Measurements from ENCODE around the gene VEPH1. TPM values are rescaled to one million over a fixed set of nuclear protein-coding genes. Genes with fewer than 3 reads are reported as not detected.

The VEPH1 gene
- total and polyA plus RNA-seq, 2 donors (not counting 1 experiment from before 2014, with no cell fraction given) = not detected

DNA sequence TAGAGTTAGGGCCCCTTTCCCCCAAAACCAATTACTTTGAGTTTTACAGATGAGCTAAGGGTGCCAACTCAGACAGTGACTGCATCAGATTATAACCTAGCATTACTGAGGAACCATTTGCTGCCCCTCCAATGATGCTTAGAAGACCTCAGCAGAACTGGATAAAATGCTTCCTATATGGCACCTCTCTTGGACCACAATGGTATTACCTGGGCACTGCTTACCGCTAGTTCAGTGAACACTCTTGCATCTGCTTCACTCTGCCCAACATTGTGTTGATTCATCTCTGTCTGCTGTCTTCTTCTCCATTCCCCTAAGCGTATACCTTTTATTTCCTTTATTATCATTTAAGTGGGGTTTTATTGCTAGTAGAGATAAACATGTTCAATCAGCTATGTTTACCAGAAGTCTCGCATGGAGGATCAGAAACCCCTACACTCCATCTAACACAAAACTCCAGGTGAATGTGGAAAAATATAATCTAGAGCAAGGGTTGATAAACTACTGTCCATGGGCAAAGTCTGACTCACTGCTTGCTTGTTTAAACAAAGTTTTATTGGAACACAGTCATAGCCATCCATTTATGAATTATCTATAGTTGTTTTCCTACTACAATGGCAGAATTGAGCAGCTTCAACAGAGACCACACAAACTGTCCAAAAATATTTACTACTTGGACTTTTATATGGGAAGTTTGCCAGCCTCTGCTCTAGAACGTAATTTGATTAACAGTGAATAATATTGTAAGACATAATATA is 166.8 kb downstream of the VEPH1 start:
- H3K27ac Mint-ChIP-seq = no peak overlapping the region
- Histone ChIP-seq H3K9me3 (ENCODE audit: control extremely low read depth in 1 of 3, control insufficient read depth in 2 of 3, insufficient read depth in 1 of 3, low read length in 2 of 3) (peaks cover 0 to 13% (median 0%) of the 10 kb centered on the region in 3 donors), H3K4me1 (ENCODE audit: control insufficient read depth in 2 of 2, insufficient read depth in 2 of 2, low read length in 2 of 2) (no peaks in the 10 kb centered on the region), H3K4me2 (replicated peaks; ENCODE audit: low read depth, low read length, poor library complexity, severe bottlenecking) (no peak overlapping the region), H3K27me3 (replicated peaks in 1 of 4; ENCODE audit: control extremely low read depth in 1 of 4, control insufficient read depth in 3 of 4, insufficient read depth in 4 of 4, low read length in 3 of 4) (no peaks in the 10 kb centered on the region), H3K79me2 (ENCODE audit: control insufficient read depth, insufficient read depth, low read length) (no peaks in the 10 kb centered on the region), H2AFZ (ENCODE audit: insufficient read depth, low read depth, low read length, poor library complexity, severe bottlenecking) (no peak overlapping the region), H3K27ac (ENCODE audit: low read length in 2 of 2) (no peak overlapping the region), H3K9ac (ENCODE audit: low read length) (no peak overlapping the region), H4K20me1 (ENCODE audit: control insufficient read depth, insufficient read depth, low read length, poor library complexity, severe bottlenecking) (no peaks in the 10 kb centered on the region), H3K36me3 (replicated peaks in 1 of 2; ENCODE audit: control extremely low read depth in 1 of 2, control insufficient read depth in 1 of 2, extremely low read depth in 1 of 2, insufficient read depth in 2 of 2, low read length in 1 of 2) (no peaks in the 10 kb centered on the region), H3K4me3 (ENCODE audit: control extremely low read depth in 1 of 5, extremely low read depth in 1 of 5, insufficient read depth in 1 of 5, low read depth in 2 of 5, low read length in 4 of 5) (no peak overlapping the region)
- ATAC-seq (ENCODE audit: low read depth) (no peak), DNase-seq (no peak)
- WGBS (ENCODE audit: insufficient coverage) = 86% methylated on average over 1 of the region's 4 CpGs
- H3K9me3 Mint-ChIP-seq (ENCODE audit: insufficient read depth) = peaks cover 2% of the 10 kb centered on the region
- CTCF ChIA-PET = no interaction called here
- H3K27me3 Mint-ChIP-seq = no peaks in the 10 kb centered on the region
- POLR2A ChIA-PET = no interaction called here
- TF ChIP-seq EZH2 (IDR thresholded peaks at IDR 0.05; ENCODE audit: borderline replicate concordance, insufficient read depth, low read depth, low read length, poor library complexity, severe bottlenecking) = no peak
- TF ChIP-seq, protein P1, sequence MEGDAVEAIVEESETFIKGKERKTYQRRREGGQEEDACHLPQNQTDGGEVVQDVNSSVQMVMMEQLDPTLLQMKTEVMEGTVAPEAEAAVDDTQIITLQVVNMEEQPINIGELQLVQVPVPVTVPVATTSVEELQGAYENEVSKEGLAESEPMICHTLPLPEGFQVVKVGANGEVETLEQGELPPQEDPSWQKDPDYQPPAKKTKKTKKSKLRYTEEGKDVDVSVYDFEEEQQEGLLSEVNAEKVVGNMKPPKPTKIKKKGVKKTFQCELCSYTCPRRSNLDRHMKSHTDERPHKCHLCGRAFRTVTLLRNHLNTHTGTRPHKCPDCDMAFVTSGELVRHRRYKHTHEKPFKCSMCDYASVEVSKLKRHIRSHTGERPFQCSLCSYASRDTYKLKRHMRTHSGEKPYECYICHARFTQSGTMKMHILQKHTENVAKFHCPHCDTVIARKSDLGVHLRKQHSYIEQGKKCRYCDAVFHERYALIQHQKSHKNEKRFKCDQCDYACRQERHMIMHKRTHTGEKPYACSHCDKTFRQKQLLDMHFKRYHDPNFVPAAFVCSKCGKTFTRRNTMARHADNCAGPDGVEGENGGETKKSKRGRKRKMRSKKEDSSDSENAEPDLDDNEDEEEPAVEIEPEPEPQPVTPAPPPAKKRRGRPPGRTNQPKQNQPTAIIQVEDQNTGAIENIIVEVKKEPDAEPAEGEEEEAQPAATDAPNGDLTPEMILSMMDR (IDR thresholded peaks at IDR 0.05) = no peak
- H3K4me3 Mint-ChIP-seq = no peak overlapping the region
- intact Hi-C loops (cut with micrococcal nuclease) = no loop called here
- H3K4me1 Mint-ChIP-seq = no peaks in the 10 kb centered on the region

DNA sequence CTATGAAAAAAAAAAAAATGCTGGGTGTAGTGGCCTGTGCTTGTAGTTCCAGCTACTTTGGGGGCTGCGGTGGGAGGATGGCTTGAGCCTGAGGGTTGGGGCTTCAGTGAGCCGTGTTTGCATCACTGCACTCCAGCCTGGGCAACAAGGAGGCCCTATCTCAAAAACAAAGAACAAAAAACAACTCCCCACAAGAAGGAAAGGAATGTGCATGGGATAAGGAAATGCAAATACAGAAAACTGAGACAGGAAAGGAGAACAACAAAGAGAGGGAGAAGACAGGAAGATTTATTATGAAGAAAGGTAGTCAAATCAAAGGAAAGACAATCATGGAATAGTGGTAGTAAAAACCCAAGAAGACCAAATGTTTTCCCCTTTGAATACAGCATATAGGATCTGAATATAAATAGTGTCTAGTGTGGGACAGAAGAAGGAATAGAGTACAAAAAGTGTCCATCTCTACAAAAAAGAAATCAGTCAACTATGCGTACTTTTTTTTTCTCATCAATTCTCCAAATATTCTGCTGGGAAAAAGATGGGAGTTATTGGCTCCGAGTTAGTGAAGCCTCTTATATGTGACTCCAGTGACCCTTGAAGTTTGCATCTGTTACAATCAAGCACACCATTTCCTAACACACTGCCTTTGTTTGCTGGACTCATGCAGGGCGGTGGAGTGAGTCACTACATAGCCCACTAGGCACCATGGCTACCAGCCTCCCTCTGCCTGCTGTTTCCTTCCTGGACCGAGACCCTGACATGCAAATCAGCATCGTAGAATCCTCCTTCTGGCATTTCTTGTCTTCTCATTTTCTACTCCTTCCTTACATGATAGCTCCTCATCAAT is 167.8 kb downstream of the VEPH1 start:
- CTCF ChIA-PET = no interaction called here
- Mint-ChIP-seq H3K27me3 (no peaks in the 10 kb centered on the region), H3K4me1 (no peaks in the 10 kb centered on the region), H3K9me3 (ENCODE audit: insufficient read depth) (no peaks in the 10 kb centered on the region), H3K27ac (no peak overlapping the region), H3K4me3 (no peak overlapping the region)
- Histone ChIP-seq H3K4me1 (ENCODE audit: control insufficient read depth in 2 of 2, insufficient read depth in 2 of 2, low read length in 2 of 2) (no peaks in the 10 kb centered on the region), H3K27ac (ENCODE audit: low read length in 2 of 2) (no peak overlapping the region), H3K4me3 (ENCODE audit: control extremely low read depth in 1 of 5, extremely low read depth in 1 of 5, insufficient read depth in 1 of 5, low read depth in 2 of 5, low read length in 4 of 5) (no peak overlapping the region), H3K27me3 (replicated peaks in 1 of 4; ENCODE audit: control extremely low read depth in 1 of 4, control insufficient read depth in 3 of 4, insufficient read depth in 4 of 4, low read length in 3 of 4) (no peaks in the 10 kb centered on the region), H3K36me3 (replicated peaks in 1 of 2; ENCODE audit: control extremely low read depth in 1 of 2, control insufficient read depth in 1 of 2, extremely low read depth in 1 of 2, insufficient read depth in 2 of 2, low read length in 1 of 2) (no peaks in the 10 kb centered on the region), H3K9ac (ENCODE audit: low read length) (no peak overlapping the region), H2AFZ (ENCODE audit: insufficient read depth, low read depth, low read length, poor library complexity, severe bottlenecking) (no peak overlapping the region), H4K20me1 (ENCODE audit: control insufficient read depth, insufficient read depth, low read length, poor library complexity, severe bottlenecking) (no peaks in the 10 kb centered on the region), H3K4me2 (replicated peaks; ENCODE audit: low read depth, low read length, poor library complexity, severe bottlenecking) (no peak overlapping the region), H3K9me3 (ENCODE audit: control extremely low read depth in 1 of 3, control insufficient read depth in 2 of 3, insufficient read depth in 1 of 3, low read length in 2 of 3) (peaks cover 0 to 11% (median 0%) of the 10 kb centered on the region in 3 donors), H3K79me2 (ENCODE audit: control insufficient read depth, insufficient read depth, low read length) (no peaks in the 10 kb centered on the region)
- ATAC-seq (ENCODE audit: low read depth) = no peak
- TF ChIP-seq, protein P1 (IDR thresholded peaks at IDR 0.05) = no peak
- WGBS (ENCODE audit: insufficient coverage) = 88% methylated on average over 3 of the region's 7 CpGs
- intact Hi-C loops (cut with micrococcal nuclease) = no loop called here
- POLR2A ChIA-PET = no interaction called here
- no peak for DNase-seq

Measured in B cell (primary cell).